RWPE1 (cell line): ENCODE data around the gene RNPEPL1.

Source experiments
- CTCF ChIA-PET: fragments of 350-600 bp; sonication (Branson Sonifier 250); formaldehyde crosslinking; extraction: SDS; loops from one replicate; lab custom pipeline; 2021; lab: Yijun Ruan, JAX
- POLR2A ChIA-PET: fragments of 400-600 bp; formaldehyde crosslinking; extraction: SDS; loops from one replicate; lab custom pipeline; 2020; ENCODE audit warnings: antibody characterized with exemption; ENCODE audit not compliant: low non-redundant PET; lab: Yijun Ruan, JAX
- DNase-seq: peaks from one replicate; pipeline ENCODE4 v3.0.0; 2012; ENCODE audit warnings: low spot score
- H3K27ac ChIP-seq: fragments of 450-650 bp; 2 replicates; pipeline ENCODE4 v1.5.1; 2017
- CTCF ChIP-seq: fragments of 450-650 bp; conservative IDR thresholded peaks from 2 replicates; pipeline ENCODE4 v1.5.1; 2017; ENCODE audit warnings: low read depth, mild to moderate bottlenecking

RNPEPL1 gene

GRCh38 chr2:240603846-240604245 is 35.6 kb downstream of the RNPEPL1 start:
- no peak for TF ChIP-seq CTCF
- POLR2A ChIA-PET: no interaction called here
- DNase-seq: no peak
- CTCF ChIA-PET: interaction anchor here (0.5 to 0.7 kb wide), 2 partner anchors 37 to 62 kb away, joined by 3 to 6 read pairs; no protein-coding TSS in a partner anchor
- H3K27ac ChIP-seq: no peak overlapping the region

GRCh38 chr2:240604291-240604938 is 36.1 kb downstream of the RNPEPL1 start:
- no peak overlapping the region for H3K27ac ChIP-seq
- peak; percentile 33 for DNase-seq
- ChIA-PET CTCF (interaction anchor here (0.5 to 0.6 kb wide), 2 partner anchors 63 to 204 kb away, joined by 4 to 6 read pairs; no protein-coding TSS in a partner anchor), POLR2A (no interaction called here)
- 0 out of 2 replicates have a peak, but pooled peaks have one; percentile 11 for TF ChIP-seq CTCF

GRCh38 chr2:240604939-240605716 is 36.8 kb downstream of the RNPEPL1 start:
- no peak for DNase-seq
- TF ChIP-seq CTCF: no peak
- CTCF ChIA-PET: interaction anchor here (0.6 kb wide), 1 partner anchor 203 kb away, joined by 4 read pairs; no protein-coding TSS in a partner anchor
- POLR2A ChIA-PET: no interaction called here
- H3K27ac ChIP-seq: no peak overlapping the region

- POLR2A ChIA-PET: no interaction called here
- no peak for TF ChIP-seq CTCF
- DNase-seq: no peak
- no peak overlapping the region for H3K27ac ChIP-seq
- CTCF ChIA-PET: no interaction called here
These were observed 37.8 kb downstream of the RNPEPL1 start for GRCh38 chr2:240605867-240606743.

- ChIA-PET CTCF (interaction anchor here (0.7 kb wide), 1 partner anchor 213 kb away, joined by 4 read pairs; no protein-coding TSS in a partner anchor), POLR2A (no interaction called here)
- DNase-seq: no peak
- H3K27ac ChIP-seq: no peak overlapping the region
- no peak for TF ChIP-seq CTCF
These were observed 43.4 kb downstream of the RNPEPL1 start for GRCh38 chr2:240611601-240612210.
